Peyer's patch (tissue), 4 donors: ENCODE data around the gene CALD1.

Experiments
- CTCF ChIP-seq, 6 experiments: fragments of 450-650 bp in 4 of 6; fragments of 200-600 bp in 2 of 6; sonication (generic) in 1 of 6; IDR thresholded peaks; one replicate each; pipeline ENCODE4 v1.5.1; 2017 to 2019; ENCODE audit warnings: antibody characterized with exemption in 6 of 6, mild to moderate bottlenecking in 3 of 6, moderate library complexity in 1 of 6
- POLR2A ChIP-seq, 2 donors: fragments of 450-650 bp; IDR thresholded peaks; one replicate each; pipeline ENCODE4 v1.5.1; 2017; ENCODE audit warnings: antibody characterized with exemption in 2 of 2, mild to moderate bottlenecking in 2 of 2, moderate library complexity in 2 of 2

DNA sequence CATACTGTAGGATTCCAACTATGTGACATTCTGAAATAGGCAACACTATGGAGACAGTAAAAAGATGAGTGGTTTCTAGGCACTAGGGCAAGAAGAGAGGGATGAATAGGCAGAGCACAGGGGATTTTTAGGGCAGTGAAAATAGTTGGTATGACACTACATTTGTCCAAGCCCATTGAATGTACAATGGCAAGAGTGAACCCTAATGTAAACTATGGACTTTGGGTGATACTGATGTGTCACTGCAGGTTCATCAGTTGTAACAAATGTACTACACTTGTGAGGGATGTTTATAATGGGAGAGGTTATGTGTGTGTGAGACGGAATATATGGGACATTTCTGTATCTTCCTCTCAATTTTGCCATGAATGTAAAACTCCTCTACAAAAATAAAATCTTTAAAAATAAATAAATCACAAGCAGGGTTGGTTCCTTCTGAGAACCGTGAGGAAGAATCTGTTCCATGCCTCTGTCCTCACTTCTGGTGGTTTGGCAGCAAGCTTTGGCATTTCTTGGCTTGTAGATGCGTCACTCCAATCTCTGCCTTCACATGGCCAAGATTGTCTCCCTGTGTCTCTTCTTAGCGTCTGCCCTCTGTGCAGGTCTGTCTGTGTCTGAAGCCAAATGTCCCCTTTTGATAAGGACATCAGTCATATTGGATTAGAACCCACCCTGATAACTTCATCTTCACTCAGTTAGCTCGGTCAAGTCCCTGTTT, 123.8 kb downstream of the CALD1 start:
- TF ChIP-seq CTCF (IDR thresholded peaks at IDR 0.05) (no peak), POLR2A (IDR thresholded peaks at IDR 0.05) (no peak)
